GM12878 (cell line): ENCODE data around the gene TEX44. TPM values are rescaled to one million over a fixed set of nuclear protein-coding genes. Genes with fewer than 3 reads are reported as not detected.

Source experiments
- ATAC-seq: fragments of 200-7000 bp; cut with Tn5 transposase; 3 replicates; pipeline ENCODE4 v1.9.1; 2020; ENCODE audit warnings: mild to moderate bottlenecking, moderate library complexity
- BruUV-seq: library from RNA; stranded (reverse); fragments of 400-500 nt; replicated peaks from 2 replicates; lab custom pipeline; 2021; lab: Mats Ljungman, UMichigan
- CTCF ChIA-PET: fragments of 300-600 bp; sonication (Branson Sonifier 250); formaldehyde crosslinking; extraction: SDS; loops from one replicate; lab custom pipeline; 2021; ENCODE audit warnings: inconsistent platforms; lab: Yijun Ruan, JAX
- POLR2A ChIA-PET: fragments of 350-600 bp; formaldehyde crosslinking; extraction: SDS; loops from one replicate; lab custom pipeline; 2021; ENCODE audit warnings: inconsistent platforms; lab: Charles Lee
- RAD21 ChIA-PET: fragments of 300-600 bp; sonication (Branson Sonifier 250); formaldehyde crosslinking; loops from one replicate; lab custom pipeline; 2023; ENCODE audit warnings: antibody characterized with exemption; ENCODE audit not compliant: unreplicated experiment; lab: Charles Lee
- SMC1A ChIA-PET: fragments of 300-600 bp; sonication (Branson Sonifier 250); formaldehyde crosslinking; loops from one replicate; lab custom pipeline; 2023; ENCODE audit not compliant: unreplicated experiment, uncharacterized antibody; lab: Charles Lee
- DNase-seq: peaks from one replicate; pipeline ENCODE4 v3.0.0-alpha.2; 2011; ENCODE audit warnings: low read depth, low spot score
- FAIRE-seq: peaks from 3 replicates; lab custom pipeline; 2011; peaks lifted over from hg19 to GRCh38; lab: Jason Lieb, UNC
- H2AFZ ChIP-seq: 2 replicates; pipeline ENCODE4 v1.6.0; 2011; ENCODE audit warnings: low read depth, low read length, control low read depth; ENCODE audit not compliant: control insufficient read depth
- H3K27ac ChIP-seq: 2 replicates; pipeline ENCODE4 v1.5.1; 2011; ENCODE audit warnings: control low read depth; ENCODE audit not compliant: control insufficient read depth, insufficient read depth
- H3K27me3 ChIP-seq, 2 experiments: replicated peaks in 1 of 2; 2 replicates each; pipeline versions ENCODE4 v1.6.0 to v1.6.1; 2011; ENCODE audit warnings: low read length in 1 of 2; ENCODE audit not compliant: control insufficient read depth in 2 of 2, insufficient read depth in 2 of 2
- H3K36me3 ChIP-seq, 2 experiments: 2 replicates each; pipeline ENCODE4 v1.5.1; 2011; ENCODE audit warnings: low read length in 1 of 2; ENCODE audit not compliant: control insufficient read depth in 2 of 2, insufficient read depth in 2 of 2
- H3K4me1 ChIP-seq: 2 replicates; pipeline ENCODE4 v1.6.1; 2011; ENCODE audit warnings: mild to moderate bottlenecking, low read length, moderate library complexity, mixed read lengths; ENCODE audit not compliant: control insufficient read depth, insufficient read depth
- H3K4me2 ChIP-seq: 2 replicates; pipeline ENCODE4 v1.6.0; 2011; ENCODE audit warnings: control low read depth; ENCODE audit not compliant: control insufficient read depth, insufficient read depth
- H3K4me3 ChIP-seq: fragments of 200-600 bp; sonication (generic); 2 replicates; pipeline ENCODE4 v1.5.1; 2016
- H3K79me2 ChIP-seq: 2 replicates; pipeline ENCODE4 v1.6.0; 2011; ENCODE audit warnings: low read length; ENCODE audit not compliant: control insufficient read depth, insufficient read depth
- H3K9ac ChIP-seq: 2 replicates; pipeline ENCODE4 v1.8.0; 2011; ENCODE audit warnings: low read length, control low read depth, mixed read lengths; ENCODE audit not compliant: control insufficient read depth, insufficient read depth
- H3K9me3 ChIP-seq: replicated peaks from 3 replicates; pipeline ENCODE4 v1.5.1; 2011; ENCODE audit warnings: mild to moderate bottlenecking, low read length; ENCODE audit not compliant: control insufficient read depth, insufficient read depth
- H4K20me1 ChIP-seq: 2 replicates; pipeline ENCODE4 v1.6.0; 2011; ENCODE audit not compliant: control insufficient read depth, insufficient read depth
- ESRRA ChIP-seq: IDR thresholded peaks from 2 replicates; pipeline ENCODE4 v1.6.1; 2012; ENCODE audit warnings: mild to moderate bottlenecking, low read length, improper control_type of control experiment
- HDGF ChIP-seq: fragments of 450-650 bp; IDR thresholded peaks from 2 replicates; pipeline ENCODE4 v1.6.1; 2016; ENCODE audit warnings: antibody characterized with exemption
- IRF4 ChIP-seq: IDR thresholded peaks from 2 replicates; pipeline ENCODE4 v1.6.1; 2011; ENCODE audit warnings: low read depth, low read length
- NBN ChIP-seq: fragments of 450-650 bp; IDR thresholded peaks from 2 replicates; pipeline ENCODE4 v1.6.1; 2016
- NR2F1 ChIP-seq: fragments of 450-650 bp; conservative IDR thresholded peaks from 2 replicates; pipeline ENCODE4 v1.6.1; 2017; ENCODE audit warnings: mild to moderate bottlenecking
- PAX5 ChIP-seq: IDR thresholded peaks from 2 replicates; pipeline ENCODE4 v1.6.1; 2011; ENCODE audit warnings: low read depth, low read length, borderline replicate concordance
- RAD21 ChIP-seq: IDR thresholded peaks from 2 replicates; pipeline ENCODE4 v1.6.1; 2011; ENCODE audit warnings: mild to moderate bottlenecking, low read depth, low read length, moderate library complexity; ENCODE audit not compliant: insufficient read depth
- RAD51 ChIP-seq: fragments of 450-650 bp; IDR thresholded peaks from 2 replicates; pipeline ENCODE4 v1.6.1; 2016; ENCODE audit warnings: moderate library complexity, mild to moderate bottlenecking, inconsistent platforms
- SMC3 ChIP-seq: IDR thresholded peaks from 2 replicates; pipeline ENCODE4 v1.6.1; 2011; ENCODE audit warnings: low read length, improper control_type of control experiment, borderline replicate concordance
- YY1 ChIP-seq: IDR thresholded peaks from 2 replicates; pipeline ENCODE4 v1.6.1; 2011; ENCODE audit warnings: low read depth, mild to moderate bottlenecking, low read length
- WGBS: methylation state at CpG from one replicate; pipeline ENCODE4 v1.1.6; 2016; ENCODE audit warnings: low lambda C conversion rate; ENCODE audit not compliant: insufficient replicate concordance, insufficient coverage; ENCODE audit errors: missing lambda C conversion rate; 5-methylcytosine and 5-hydroxymethylcytosine counted together
- in situ Hi-C: fragments of 300-500 bp; cut with MboI; formaldehyde crosslinking; loops from 9 replicates; pipeline ENCODE4 v1.14.3; 2018; ENCODE audit warnings: mixed read lengths
- intact Hi-C: fragments of 100-400 bp; cut with micrococcal nuclease; formaldehyde crosslinking; loops from one replicate; pipeline ENCODE4 v1.14.2; 2022; ENCODE audit not compliant: unreplicated experiment
- polyA plus RNA-seq, 11 experiments: library from polyadenylated mRNA; depleted of rRNA in 4 of 11; unstranded in 6 of 11; stranded (reverse) in 5 of 11; fragments of >200 nt; fragmentation: Nextera tagmentation in 4 of 11; fragmentation: Illumina TruSeq in 1 of 11; extraction: Ambion mirVana in 4 of 11; extraction: Trizol in 1 of 11; gene quantifications; 1 replicate in 1 of 11; 2 replicates in 10 of 11; pipeline versions ENCODE4 v1.2.1 to v1.2.3, GENCODE V29; 2011 to 2016; ENCODE audit warnings: inconsistent platforms in 2 of 11, missing spikeins in 2 of 11, low read depth in 1 of 11
- total RNA-seq, 4 experiments: library from RNA; depleted of rRNA in 3 of 4; stranded (reverse); fragments of >200 nt in 3 of 4; fragmentation: Illumina TruSeq in 1 of 4; extraction: Trizol in 1 of 4; gene quantifications; 2 replicates each; pipeline versions ENCODE4 v1.2.1 to v1.2.3, GENCODE V29; 2013 to 2021
- TF ChIP-seq, protein P1 (sequence below): fragments of 450-650 bp; IDR thresholded peaks from 2 replicates; pipeline ENCODE4 v1.6.1; 2016; ENCODE audit warnings: mild to moderate bottlenecking
- TF ChIP-seq, protein P2 (sequence below): fragments of 450-650 bp; IDR thresholded peaks from 2 replicates; pipeline ENCODE4 v1.6.1; 2017; ENCODE audit warnings: low read depth, mild to moderate bottlenecking, moderate library complexity
- TF ChIP-seq, protein P3 (sequence below), 3 experiments: IDR thresholded peaks in 2 of 3; conservative IDR thresholded peaks in 1 of 3; 2 replicates each; pipeline ENCODE4 v1.5.1; 2011; ENCODE audit warnings: low read depth in 3 of 3, low read length in 3 of 3, mild to moderate bottlenecking in 3 of 3, control low read depth in 2 of 3, moderate library complexity in 2 of 3, inconsistent platforms in 1 of 3, mixed read lengths in 1 of 3; ENCODE audit not compliant: control insufficient read depth in 2 of 3, insufficient read depth in 1 of 3; ENCODE audit errors: extremely low read depth in 1 of 3

Gene TEX44
- total and polyA plus RNA-seq, 10 of the 15 experiments (the other 5 are each of a cell fraction or from before 2014, with no cell fraction given), result not detected

DNA sequence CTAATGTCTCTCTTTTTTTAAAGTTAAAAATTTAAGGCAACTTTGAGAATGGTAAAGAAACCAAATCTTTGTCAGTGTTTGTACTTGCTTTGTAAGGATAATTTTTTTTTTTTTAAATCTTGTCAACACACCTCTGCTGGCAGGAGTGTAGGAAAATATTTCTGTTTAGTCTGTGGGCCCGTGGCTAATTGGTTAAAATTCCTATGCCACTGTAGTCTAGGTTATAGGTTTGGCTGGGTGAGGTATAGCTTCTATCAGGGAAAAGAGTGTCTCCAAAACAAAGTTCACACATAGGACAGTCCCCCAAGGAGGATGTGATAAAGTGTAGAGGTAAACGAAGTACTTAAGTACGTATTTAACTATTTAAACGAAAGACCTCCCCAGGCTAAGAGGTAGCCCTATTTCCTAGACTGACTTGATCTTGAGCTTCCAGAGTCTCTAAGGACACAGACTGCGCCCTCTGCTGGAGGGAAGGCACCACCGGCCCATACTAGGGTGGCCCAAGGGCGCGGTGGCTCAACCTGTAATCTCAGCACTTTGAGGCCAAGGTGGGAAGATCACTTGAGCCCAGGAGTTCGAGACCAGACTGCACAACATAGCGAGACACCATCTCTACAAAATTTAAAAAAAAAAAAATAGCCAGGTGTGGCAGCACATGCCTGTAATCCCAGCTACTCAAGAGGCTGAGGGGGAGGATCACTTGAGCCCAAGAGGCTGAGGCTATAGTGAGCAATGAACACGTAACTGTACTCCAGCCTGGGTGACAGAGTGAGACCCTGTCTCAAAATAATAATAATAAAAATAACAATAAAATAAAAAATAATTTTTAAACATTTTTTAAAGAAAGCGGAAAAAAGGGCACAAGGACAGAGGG is 8.9 kb downstream of the TEX44 start:
- intact Hi-C loops (loop anchor here (1.0 kb wide), 2 partner anchors 38 to 84 kb away; no protein-coding TSS in a partner anchor), in situ Hi-C loops (no loop called here)
- ChIA-PET SMC1A (interaction anchor here (0.7 to 7.7 kb wide), 17 partner anchors 10 to 121 kb away, joined by 3 to 112 read pairs (median 5); no protein-coding TSS in a partner anchor), POLR2A (interaction anchor here (0.6 to 1.5 kb wide), 6 partner anchors 11 to 84 kb away, joined by 3 to 5 read pairs (median 3); no protein-coding TSS in a partner anchor), RAD21 (interaction anchor here (0.7 to 7.0 kb wide), 14 partner anchors 11 to 306 kb away, joined by 3 to 118 read pairs (median 4); no protein-coding TSS in a partner anchor), CTCF (interaction anchor here (0.6 to 7.5 kb wide), 39 partner anchors 9 to 374 kb away, joined by 3 to 218 read pairs (median 6); partner anchors contain the start of genes NCL and TEX44)
- Histone ChIP-seq H3K79me2 (no peaks in the 10 kb centered on the region), H3K27ac (no peak overlapping the region), H3K36me3 (no peaks in the 10 kb centered on the region), H3K4me2 (no peak overlapping the region), H3K9ac (no peak overlapping the region), H3K27me3 (no peaks in the 10 kb centered on the region), H3K4me3 (no peak overlapping the region), H4K20me1 (no peaks in the 10 kb centered on the region), H2AFZ (peak overlapping the region; percentile 50), H3K9me3 (no peaks in the 10 kb centered on the region), H3K4me1 (peaks cover 28% of the 10 kb centered on the region)
- TF ChIP-seq NBN (peak; percentile 58), PAX5 (no peak), RAD51 (no peak), ESRRA (no peak), HDGF (0 out of 2 replicates have a peak, but pooled peaks have one; percentile 38), RAD21 (peak; percentile 69), NR2F1 (no peak), YY1 (peak; percentile 55; the same call in 1 of the 2 replicates), IRF4 (0 out of 2 replicates have a peak, but pooled peaks have one; percentile 22), SMC3 (peak; percentile 83)
- TF ChIP-seq, protein P1, sequence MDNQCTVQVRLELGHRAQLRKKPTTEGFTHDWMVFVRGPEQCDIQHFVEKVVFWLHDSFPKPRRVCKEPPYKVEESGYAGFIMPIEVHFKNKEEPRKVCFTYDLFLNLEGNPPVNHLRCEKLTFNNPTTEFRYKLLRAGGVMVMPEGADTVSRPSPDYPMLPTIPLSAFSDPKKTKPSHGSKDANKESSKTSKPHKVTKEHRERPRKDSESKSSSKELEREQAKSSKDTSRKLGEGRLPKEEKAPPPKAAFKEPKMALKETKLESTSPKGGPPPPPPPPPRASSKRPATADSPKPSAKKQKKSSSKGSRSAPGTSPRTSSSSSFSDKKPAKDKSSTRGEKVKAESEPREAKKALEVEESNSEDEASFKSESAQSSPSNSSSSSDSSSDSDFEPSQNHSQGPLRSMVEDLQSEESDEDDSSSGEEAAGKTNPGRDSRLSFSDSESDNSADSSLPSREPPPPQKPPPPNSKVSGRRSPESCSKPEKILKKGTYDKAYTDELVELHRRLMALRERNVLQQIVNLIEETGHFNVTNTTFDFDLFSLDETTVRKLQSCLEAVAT, result 0 out of 2 replicates have a peak, but pooled peaks have one; percentile 36
- TF ChIP-seq, protein P2, sequence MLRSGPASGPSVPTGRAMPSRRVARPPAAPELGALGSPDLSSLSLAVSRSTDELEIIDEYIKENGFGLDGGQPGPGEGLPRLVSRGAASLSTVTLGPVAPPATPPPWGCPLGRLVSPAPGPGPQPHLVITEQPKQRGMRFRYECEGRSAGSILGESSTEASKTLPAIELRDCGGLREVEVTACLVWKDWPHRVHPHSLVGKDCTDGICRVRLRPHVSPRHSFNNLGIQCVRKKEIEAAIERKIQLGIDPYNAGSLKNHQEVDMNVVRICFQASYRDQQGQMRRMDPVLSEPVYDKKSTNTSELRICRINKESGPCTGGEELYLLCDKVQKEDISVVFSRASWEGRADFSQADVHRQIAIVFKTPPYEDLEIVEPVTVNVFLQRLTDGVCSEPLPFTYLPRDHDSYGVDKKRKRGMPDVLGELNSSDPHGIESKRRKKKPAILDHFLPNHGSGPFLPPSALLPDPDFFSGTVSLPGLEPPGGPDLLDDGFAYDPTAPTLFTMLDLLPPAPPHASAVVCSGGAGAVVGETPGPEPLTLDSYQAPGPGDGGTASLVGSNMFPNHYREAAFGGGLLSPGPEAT, result 0 out of 2 replicates have a peak, but pooled peaks have one; percentile 24
- TF ChIP-seq, protein P3, sequence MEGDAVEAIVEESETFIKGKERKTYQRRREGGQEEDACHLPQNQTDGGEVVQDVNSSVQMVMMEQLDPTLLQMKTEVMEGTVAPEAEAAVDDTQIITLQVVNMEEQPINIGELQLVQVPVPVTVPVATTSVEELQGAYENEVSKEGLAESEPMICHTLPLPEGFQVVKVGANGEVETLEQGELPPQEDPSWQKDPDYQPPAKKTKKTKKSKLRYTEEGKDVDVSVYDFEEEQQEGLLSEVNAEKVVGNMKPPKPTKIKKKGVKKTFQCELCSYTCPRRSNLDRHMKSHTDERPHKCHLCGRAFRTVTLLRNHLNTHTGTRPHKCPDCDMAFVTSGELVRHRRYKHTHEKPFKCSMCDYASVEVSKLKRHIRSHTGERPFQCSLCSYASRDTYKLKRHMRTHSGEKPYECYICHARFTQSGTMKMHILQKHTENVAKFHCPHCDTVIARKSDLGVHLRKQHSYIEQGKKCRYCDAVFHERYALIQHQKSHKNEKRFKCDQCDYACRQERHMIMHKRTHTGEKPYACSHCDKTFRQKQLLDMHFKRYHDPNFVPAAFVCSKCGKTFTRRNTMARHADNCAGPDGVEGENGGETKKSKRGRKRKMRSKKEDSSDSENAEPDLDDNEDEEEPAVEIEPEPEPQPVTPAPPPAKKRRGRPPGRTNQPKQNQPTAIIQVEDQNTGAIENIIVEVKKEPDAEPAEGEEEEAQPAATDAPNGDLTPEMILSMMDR (IDR thresholded peaks at IDR 0.05 in 2 of 3, conservative IDR thresholded peaks at IDR 0.05 in 1 of 3; ENCODE audit: control insufficient read depth in 2 of 3, extremely low read depth in 1 of 3, insufficient read depth in 1 of 3, low read depth in 3 of 3, low read length in 3 of 3), result peak; percentile 71 to 93 (median 89)
- DNase-seq, result no peak
- 13% methylated on average over 12 of the region's 12 CpGs for WGBS
- ATAC-seq, result peak; percentile 45
- peak; percentile 89 for FAIRE-seq
- no TSS peak for BruUV-seq
